Measurements from ENCODE around the gene RPL15. TPM values are rescaled to one million over a fixed set of nuclear protein-coding genes. Genes with fewer than 3 reads are reported as not detected.
A peak's percentile ranks its signal among the peaks of the same experiment; 100 is the strongest.
"Not testable (repeated sequence)": the region's sequence is repeated elsewhere in the genome, so short reads cannot be mapped to it uniquely, and the experiment has no call there.

RPL15 gene
- polyA plus RNA-seq (ENCODE audit: insufficient read length in 3 of 3), result 1,000 to 10,000 TPM; 2,038 to 2,171 (median 2,160) TPM

GRCh38 chr3:23916886-23917678, at the start of gene RPL15, which contains the start of gene NKIRAS1:
Gene RPL15 (plus strand): TSS chr3:23917132. CDS start chr3:23917860, 728 bp downstream.
Gene NKIRAS1 (minus strand): TSS chr3:23916990. CDS start chr3:23910904, 6,086 bp downstream.
- peak; percentile 93 to 94 (median 94) for DNase-seq (ENCODE audit: low read depth in 3 of 3, low spot score in 2 of 3)

GRCh38 chr3:23867400-23867799, 49.5 kb upstream of the RPL15 start:
- DNase-seq (ENCODE audit: low read depth in 3 of 3, low spot score in 2 of 3), result no peak

- DNase-seq (ENCODE audit: low read depth in 3 of 3, low spot score in 2 of 3), result no peak
These were observed 49.1 kb upstream of the RPL15 start for GRCh38 chr3:23867838-23868237.

GRCh38 chr3:23869977-23870662, 46.8 kb upstream of the RPL15 start:
- DNase-seq (ENCODE audit: low read depth in 3 of 3, low spot score in 2 of 3), result no peak

GRCh38 chr3:23870663-23871043, 46.3 kb upstream of the RPL15 start:
- DNase-seq (ENCODE audit: low read depth in 3 of 3, low spot score in 2 of 3), result not testable (repeated sequence)

- not testable (repeated sequence) for DNase-seq (ENCODE audit: low read depth in 3 of 3, low spot score in 2 of 3)
These were observed 45.6 kb upstream of the RPL15 start for GRCh38 chr3:23871361-23871760.

- DNase-seq (ENCODE audit: low read depth in 3 of 3, low spot score in 2 of 3), result no peak
These were observed 44.6 kb upstream of the RPL15 start for GRCh38 chr3:23872330-23872729.

- DNase-seq (ENCODE audit: low read depth in 3 of 3, low spot score in 2 of 3), result no peak
These were observed 43.0 kb upstream of the RPL15 start for GRCh38 chr3:23873941-23874340.

- DNase-seq (ENCODE audit: low read depth in 3 of 3, low spot score in 2 of 3), result no peak
These were observed 42.4 kb upstream of the RPL15 start for GRCh38 chr3:23874359-23875112.

GRCh38 chr3:23875113-23875725, 41.7 kb upstream of the RPL15 start:
- DNase-seq (ENCODE audit: low read depth in 3 of 3, low spot score in 2 of 3), result no peak

- no peak for DNase-seq (ENCODE audit: low read depth in 3 of 3, low spot score in 2 of 3)
These were observed 40.0 kb upstream of the RPL15 start for GRCh38 chr3:23876923-23877322.

- no peak for DNase-seq (ENCODE audit: low read depth in 3 of 3, low spot score in 2 of 3)
These were observed 39.5 kb upstream of the RPL15 start for GRCh38 chr3:23877329-23877980.

GRCh38 chr3:23879485-23879884, 37.4 kb upstream of the RPL15 start:
- DNase-seq (ENCODE audit: low read depth in 3 of 3, low spot score in 2 of 3), result no peak

- no peak for DNase-seq (ENCODE audit: low read depth in 3 of 3, low spot score in 2 of 3)
These were observed 36.1 kb upstream of the RPL15 start for GRCh38 chr3:23880703-23881339.

- DNase-seq (ENCODE audit: low read depth in 3 of 3, low spot score in 2 of 3), result not testable (repeated sequence)
These were observed 34.9 kb upstream of the RPL15 start for GRCh38 chr3:23881993-23882392.

GRCh38 chr3:23882487-23882918, 34.4 kb upstream of the RPL15 start:
- DNase-seq (ENCODE audit: low read depth in 3 of 3, low spot score in 2 of 3), result no peak

GRCh38 chr3:23884481-23884880, 32.5 kb upstream of the RPL15 start:
- no peak for DNase-seq (ENCODE audit: low read depth in 3 of 3, low spot score in 2 of 3)

GRCh38 chr3:23885210-23885609, 31.7 kb upstream of the RPL15 start:
- no peak for DNase-seq (ENCODE audit: low read depth in 3 of 3, low spot score in 2 of 3)

- DNase-seq (ENCODE audit: low read depth in 3 of 3, low spot score in 2 of 3), result no peak
These were observed 30.6 kb upstream of the RPL15 start for GRCh38 chr3:23886311-23886710.

Data from right renal cortex interstitium (tissue), 3 donors.